Activated naive CD8-positive, alpha-beta T cell treated with anti-CD3 and anti-CD28 coated beads for 36 hours (primary cell): Measurements from ENCODE around the gene TUBA3E. TPM values are rescaled to one million over a fixed set of nuclear protein-coding genes. Genes with fewer than 3 reads are reported as not detected.
"Not testable (repeated sequence)": the region's sequence is repeated elsewhere in the genome, so short reads cannot be mapped to it uniquely, and the experiment has no call there.

ENCODE experiments used
- DNase-seq: peaks from one replicate; pipeline ENCODE4 v3.0.0; 2021
- H3K27ac Mint-ChIP-seq: one replicate; pipeline ENCODE4 v1.8.0; 2022; ENCODE audit warnings: mild to moderate bottlenecking, moderate library complexity, mixed read lengths
- H3K27me3 Mint-ChIP-seq: one replicate; pipeline ENCODE4 v1.8.0; 2022; ENCODE audit warnings: mild to moderate bottlenecking, mixed read lengths
- H3K36me3 Mint-ChIP-seq: one replicate; pipeline ENCODE4 v1.8.0; 2021; ENCODE audit warnings: mild to moderate bottlenecking, mixed read lengths
- H3K4me1 Mint-ChIP-seq: one replicate; pipeline ENCODE4 v1.8.0; 2021; ENCODE audit warnings: mixed read lengths
- H3K4me3 Mint-ChIP-seq: one replicate; pipeline ENCODE4 v1.8.0; 2022; ENCODE audit warnings: mild to moderate bottlenecking, moderate library complexity, mixed read lengths
- H3K9me3 Mint-ChIP-seq: one replicate; pipeline ENCODE4 v1.8.0; 2022; ENCODE audit warnings: mixed read lengths
- total RNA-seq, 2 experiments: library from RNA; stranded (reverse); gene quantifications; one replicate each; pipeline ENCODE4 v1.2.3, GENCODE V29; 2021

Gene TUBA3E
- total RNA-seq, 2 experiments from 2014 or later, result not detected

DNA sequence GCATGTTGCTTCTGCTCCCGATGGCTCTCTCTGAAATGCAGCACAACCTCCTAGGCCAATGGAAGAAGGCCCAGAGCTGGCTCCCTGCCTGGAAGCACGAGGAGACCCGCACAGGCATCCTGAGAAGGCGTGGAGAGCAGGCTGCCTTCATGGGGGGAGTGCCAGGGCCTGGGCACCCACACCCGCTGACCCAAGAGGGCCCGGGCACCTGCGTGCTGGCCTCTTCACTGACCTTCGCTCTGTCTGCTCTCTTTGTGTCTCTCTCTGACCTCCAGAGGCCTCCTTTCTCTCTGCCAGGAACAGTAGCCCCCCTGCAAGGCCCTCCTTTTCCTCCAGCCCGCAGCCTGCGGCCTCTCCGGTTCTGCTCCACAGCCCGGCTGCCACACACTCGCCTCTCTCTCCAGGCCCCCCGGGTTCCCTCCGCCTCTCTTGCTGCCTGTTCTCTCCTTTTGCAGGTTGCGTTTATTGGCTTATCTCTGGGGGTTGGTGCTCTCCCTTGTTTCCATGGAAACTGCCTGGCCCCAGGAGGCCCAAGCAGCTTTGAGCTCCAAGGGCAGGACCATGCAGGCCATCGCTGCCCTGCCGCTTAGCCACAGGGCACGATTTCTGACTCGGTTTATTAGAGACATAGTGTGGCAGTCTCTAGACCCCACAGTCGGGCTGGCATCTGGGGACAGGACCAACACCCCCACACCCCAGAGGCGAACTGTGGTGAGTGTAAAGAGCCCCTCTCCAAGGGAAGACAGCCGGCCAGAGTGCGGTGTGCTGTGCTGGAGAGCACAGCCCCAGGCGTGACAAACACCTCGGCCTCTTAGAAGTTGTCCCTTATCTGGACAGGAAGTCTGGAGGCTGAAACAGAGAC is 14.5 kb downstream of the TUBA3E start:
- Mint-ChIP-seq H3K27ac (peak overlapping the region; percentile 87), H3K9me3 (no peaks in the 10 kb centered on the region), H3K4me1 (peaks cover 9% of the 10 kb centered on the region), H3K4me3 (peak overlapping the region; percentile 86), H3K36me3 (peaks cover 31% of the 10 kb centered on the region), H3K27me3 (no peaks in the 10 kb centered on the region)
- no peak for DNase-seq

DNA sequence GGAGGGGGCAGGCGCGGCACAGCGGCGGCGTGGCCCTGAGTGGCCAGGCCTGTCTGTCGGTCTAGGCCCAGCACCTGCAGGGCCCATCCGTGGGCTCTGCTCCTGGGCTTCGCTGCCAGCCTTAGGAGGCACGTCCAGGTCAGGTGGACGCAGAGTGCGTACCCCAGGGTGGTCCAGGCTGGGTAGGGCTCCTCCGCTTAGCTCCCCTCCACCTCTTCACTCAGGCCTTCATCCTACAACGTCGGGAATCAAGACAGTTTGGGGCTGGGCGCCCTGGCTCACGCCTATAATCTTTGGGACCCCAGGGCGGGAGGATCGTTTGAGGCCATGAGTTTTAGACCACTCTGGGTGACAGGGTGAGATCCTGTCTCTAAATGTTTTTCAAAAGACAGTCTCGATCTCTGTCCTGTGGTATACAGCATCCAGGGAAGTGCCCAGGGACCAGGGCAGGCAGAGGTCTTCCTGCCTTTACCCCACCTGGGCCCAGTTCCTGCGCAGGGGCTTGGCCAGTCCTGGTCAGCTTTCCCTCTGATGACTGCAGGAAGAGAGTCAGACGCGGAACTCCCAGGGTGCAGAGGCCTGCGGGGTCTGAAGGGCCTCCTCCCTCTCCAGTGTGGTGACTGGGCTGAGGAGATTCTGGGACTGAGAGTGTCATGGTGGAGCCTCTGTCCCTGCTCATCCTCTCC is 15.3 kb downstream of the TUBA3E start:
- Mint-ChIP-seq H3K27ac (peak overlapping the region; percentile 87), H3K36me3 (peaks cover 35% of the 10 kb centered on the region), H3K4me3 (peak overlapping the region; percentile 86)
- not testable (repeated sequence) for H3K27me3 Mint-ChIP-seq, H3K4me1 Mint-ChIP-seq, H3K9me3 Mint-ChIP-seq, DNase-seq

DNA sequence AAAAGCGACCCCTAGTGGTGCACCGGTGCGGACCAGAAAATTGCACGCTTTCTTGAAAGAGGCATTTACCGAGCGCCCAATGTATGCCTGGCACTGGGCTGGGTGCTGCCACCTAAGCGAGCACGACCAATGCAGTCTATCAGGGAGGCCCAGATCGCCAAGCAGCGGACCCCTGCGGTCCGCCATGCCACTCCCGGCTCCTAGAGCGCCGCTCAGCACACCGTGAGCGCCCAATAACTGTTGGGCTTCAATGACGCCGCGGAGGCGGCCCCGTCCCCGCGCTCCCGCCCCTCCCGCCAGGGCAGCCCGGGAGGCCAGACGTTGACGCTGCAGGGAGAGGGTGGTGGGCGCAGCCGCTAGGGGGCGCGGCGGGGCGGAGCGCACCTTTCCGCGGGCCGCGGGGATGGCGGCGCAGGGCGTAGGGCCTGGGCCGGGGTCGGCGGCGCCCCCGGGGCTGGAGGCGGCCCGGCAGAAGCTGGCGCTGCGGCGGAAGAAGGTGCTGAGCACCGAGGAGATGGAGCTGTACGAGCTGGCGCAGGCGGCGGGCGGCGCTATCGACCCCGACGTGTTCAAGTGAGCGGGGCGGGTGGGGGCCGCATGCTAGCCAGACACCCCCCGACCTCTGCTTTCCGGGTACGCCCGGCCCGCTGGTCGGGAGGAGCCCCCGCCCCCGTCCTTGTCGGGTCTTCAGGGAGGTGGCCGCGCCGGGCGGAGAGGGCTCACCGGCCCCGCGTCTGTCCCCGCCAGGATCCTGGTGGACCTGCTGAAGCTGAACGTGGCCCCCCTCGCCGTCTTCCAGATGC is 16.2 kb downstream of the TUBA3E start, which contains the start of gene MZT2B:
Gene MZT2B, plus strand, starts transcription at position 383 of the 803 bp plus-strand sequence. Its CDS starts 21 bp downstream, at position 404.
- not testable (repeated sequence) for H3K27me3 Mint-ChIP-seq
- peak; percentile 94 for DNase-seq

DNA sequence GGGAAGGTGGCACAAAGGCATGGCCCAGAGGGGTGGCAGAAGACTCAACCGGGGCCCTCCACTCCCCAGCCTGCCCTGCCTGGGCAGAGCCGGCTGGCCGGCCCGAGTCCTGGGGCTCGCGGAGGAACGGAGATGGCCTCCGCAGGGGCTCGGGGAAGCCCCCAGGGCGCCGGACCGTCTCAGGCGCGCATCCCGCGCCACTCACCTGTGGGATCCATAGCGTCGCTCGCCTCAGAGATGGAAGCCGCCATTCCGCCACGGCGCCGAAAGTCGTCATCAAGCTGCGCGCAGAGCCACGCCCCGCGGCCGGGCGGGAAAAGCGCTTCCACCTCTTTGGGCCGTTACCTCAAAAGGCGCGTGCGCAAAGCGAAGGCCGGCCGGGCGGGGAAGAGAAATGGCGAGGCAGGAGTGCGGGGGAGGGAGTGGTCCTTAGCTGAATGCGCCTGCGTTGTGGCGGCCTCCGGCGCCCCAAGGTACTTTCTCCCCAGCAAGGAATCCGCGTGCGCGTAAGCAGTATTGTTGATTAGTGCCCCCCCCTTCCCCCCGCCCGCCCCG is 16.8 kb downstream of the TUBA3E start, which contains the start of gene SMPD4:
Gene SMPD4, minus strand, starts transcription at position 278 of the 555 bp plus-strand sequence. CDS start 5,010 bp downstream, outside the sequence.
- H3K27me3 Mint-ChIP-seq, result no peaks in the 10 kb centered on the region

More for the DNA sequence above, 16.2 kb downstream of the TUBA3E start, which contains the start of gene MZT2B:
- not testable (repeated sequence) for H3K9me3 Mint-ChIP-seq
- H3K4me3 Mint-ChIP-seq, result peak within 1 kb of the TSS; percentile 93
- H3K27ac Mint-ChIP-seq, result peak within 1 kb of the TSS; percentile 93
- H3K4me1 Mint-ChIP-seq, result peaks cover 12% of the 10 kb centered on the region
- peaks cover 35% of the 10 kb centered on the region for H3K36me3 Mint-ChIP-seq

DNA sequence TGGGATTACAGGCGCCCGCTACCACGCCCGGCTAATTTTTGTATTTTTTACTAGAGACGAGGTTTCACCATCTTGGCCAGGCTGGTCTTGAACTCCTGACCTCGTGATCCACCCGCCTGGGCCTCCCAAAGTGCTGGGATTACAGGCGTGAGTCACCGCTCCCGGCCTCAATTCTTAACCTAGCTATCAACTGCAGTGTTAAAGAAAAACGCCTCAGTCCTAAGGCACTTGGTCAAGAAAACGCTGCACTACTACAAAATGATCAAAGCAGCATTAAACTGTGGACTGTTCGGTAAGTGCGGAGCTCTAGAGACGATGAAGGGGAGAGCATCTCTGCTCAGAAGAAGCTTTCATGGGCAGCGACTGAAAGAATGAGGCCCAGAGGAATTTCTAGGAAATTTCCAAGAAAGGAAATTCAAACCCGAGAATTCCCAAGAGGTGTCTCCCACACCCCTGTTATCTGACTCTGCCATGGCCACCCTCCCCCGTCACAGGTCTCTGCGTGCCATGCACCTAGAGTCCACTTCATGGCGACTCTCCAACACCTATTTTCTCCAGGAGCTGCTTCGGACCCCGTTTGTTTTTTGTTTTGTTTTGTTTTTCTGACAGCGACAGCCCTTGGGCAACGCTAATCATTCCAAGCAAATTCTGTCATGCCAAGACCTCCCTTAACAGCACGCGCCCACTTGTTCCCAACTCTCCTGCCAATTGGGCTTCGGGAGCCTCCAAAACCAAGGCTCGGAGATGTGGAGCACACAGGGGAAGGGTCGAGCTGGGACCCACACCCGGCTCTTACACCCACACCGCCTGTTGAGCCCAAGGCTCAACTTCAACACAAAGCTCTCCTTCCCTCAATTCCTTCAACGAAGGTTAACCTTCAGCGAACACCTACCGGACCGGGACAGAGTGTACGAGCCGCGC is 17.6 kb downstream of the TUBA3E start:
- not testable (repeated sequence) for DNase-seq, H3K9me3 Mint-ChIP-seq, H3K4me1 Mint-ChIP-seq, H3K27me3 Mint-ChIP-seq
- Mint-ChIP-seq H3K27ac (peak overlapping the region; percentile 93), H3K36me3 (peaks cover 30% of the 10 kb centered on the region), H3K4me3 (peak overlapping the region; percentile 93)

More for the DNA sequence above, 16.8 kb downstream of the TUBA3E start, which contains the start of gene SMPD4:
- Mint-ChIP-seq H3K36me3 (peaks cover 34% of the 10 kb centered on the region), H3K4me1 (peaks cover 12% of the 10 kb centered on the region), H3K27ac (peak within 1 kb of the TSS; percentile 93), H3K4me3 (peak within 1 kb of the TSS; percentile 93), H3K9me3 (no peaks in the 10 kb centered on the region)
- DNase-seq, result peak; percentile 97

DNA sequence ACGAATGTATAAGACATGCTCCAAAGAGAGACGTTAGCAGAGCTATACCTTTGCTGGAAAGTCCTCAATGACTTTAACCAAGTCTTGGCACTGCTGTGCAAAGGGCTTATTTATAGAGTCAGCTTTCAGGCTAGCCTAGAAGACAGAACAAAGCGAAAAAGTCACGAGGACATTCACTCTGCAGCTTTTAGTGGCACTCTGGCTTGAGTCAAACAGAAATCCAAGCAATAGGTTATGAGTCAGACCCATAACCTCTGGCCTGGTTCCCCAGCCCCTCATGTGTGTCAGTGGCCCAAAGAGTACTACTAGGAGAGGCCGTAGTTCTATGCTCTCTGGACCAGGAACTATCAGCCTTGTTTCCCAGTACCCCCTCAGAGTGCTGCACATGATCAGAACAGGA is 23.4 kb downstream of the TUBA3E start:
- H3K4me3 Mint-ChIP-seq, result not testable (repeated sequence)

DNA sequence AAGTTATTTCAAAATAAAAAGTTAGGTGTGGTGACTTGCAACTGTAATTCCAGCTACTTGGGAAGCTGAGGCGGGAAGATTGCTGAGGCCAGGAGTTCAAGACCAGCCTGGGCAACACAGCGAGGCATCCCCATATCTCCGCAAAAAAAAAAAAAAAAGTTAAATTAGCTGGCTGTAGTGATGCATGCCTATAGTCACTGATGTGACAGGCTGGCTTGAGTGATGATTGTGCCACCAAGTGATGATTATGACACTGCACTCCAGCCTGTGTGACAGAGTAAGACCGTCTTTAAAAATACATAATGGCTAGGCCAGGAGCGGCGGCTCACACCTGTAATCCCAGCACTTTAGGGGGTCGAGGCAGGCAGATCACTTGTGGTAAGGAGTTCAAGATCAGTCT is 28.3 kb downstream of the TUBA3E start:
- H3K9me3 Mint-ChIP-seq, result no peaks in the 10 kb centered on the region
- no peak overlapping the region for H3K27ac Mint-ChIP-seq
- DNase-seq, result no peak
- H3K36me3 Mint-ChIP-seq, result peaks cover 17% of the 10 kb centered on the region
- H3K27me3 Mint-ChIP-seq, result no peaks in the 10 kb centered on the region
- no peaks in the 10 kb centered on the region for H3K4me1 Mint-ChIP-seq
- no peak overlapping the region for H3K4me3 Mint-ChIP-seq

More for the DNA sequence above, 23.4 kb downstream of the TUBA3E start:
- DNase-seq, H3K27ac Mint-ChIP-seq, H3K9me3 Mint-ChIP-seq, H3K27me3 Mint-ChIP-seq, H3K4me1 Mint-ChIP-seq: not testable (repeated sequence)
- H3K36me3 Mint-ChIP-seq, result peaks cover 22% of the 10 kb centered on the region

DNA sequence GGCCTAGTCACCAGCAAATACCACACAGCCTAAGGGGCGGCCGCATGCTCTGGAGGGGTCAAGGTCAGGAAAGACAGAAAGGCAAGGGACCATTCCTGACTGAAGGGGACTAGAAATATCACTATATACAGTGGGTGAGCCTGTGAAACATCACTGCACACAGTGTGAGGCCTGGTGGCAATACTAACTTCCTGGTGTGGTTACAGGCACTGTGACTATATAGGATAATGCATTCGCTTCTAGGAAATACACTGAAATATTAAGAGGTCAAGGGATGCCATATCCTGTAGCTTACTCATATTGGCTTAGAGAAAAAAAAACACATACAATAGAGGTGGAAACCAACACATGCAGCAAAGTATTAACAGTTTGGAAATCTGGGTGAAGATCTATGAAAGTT is 29.1 kb downstream of the TUBA3E start:
- not testable (repeated sequence) for H3K9me3 Mint-ChIP-seq, H3K4me3 Mint-ChIP-seq, H3K27me3 Mint-ChIP-seq, DNase-seq, H3K27ac Mint-ChIP-seq, H3K4me1 Mint-ChIP-seq
- H3K36me3 Mint-ChIP-seq, result peaks cover 22% of the 10 kb centered on the region

DNA sequence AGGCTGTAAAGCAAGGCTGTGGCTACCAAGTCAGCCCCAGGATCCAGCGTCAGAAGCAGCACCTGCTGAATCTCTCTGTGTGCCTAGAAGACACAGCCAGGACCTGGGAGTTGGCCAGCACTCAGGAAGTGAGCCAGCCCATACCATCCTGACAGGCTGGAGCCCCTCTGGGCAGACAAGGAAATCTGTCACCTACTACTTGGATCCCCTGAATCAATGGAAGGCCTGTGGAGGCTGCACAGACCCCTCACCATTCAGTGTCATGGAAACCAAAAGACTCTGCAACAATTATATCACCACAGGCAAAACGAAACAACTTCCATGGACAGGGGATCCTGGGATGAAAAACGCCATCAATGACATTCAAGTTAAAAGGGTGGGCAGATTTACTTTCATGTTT is 31.6 kb downstream of the TUBA3E start:
- not testable (repeated sequence) for H3K27me3 Mint-ChIP-seq, H3K4me3 Mint-ChIP-seq, H3K27ac Mint-ChIP-seq, DNase-seq, H3K4me1 Mint-ChIP-seq, H3K9me3 Mint-ChIP-seq
- H3K36me3 Mint-ChIP-seq, result peaks cover 15% of the 10 kb centered on the region

DNA sequence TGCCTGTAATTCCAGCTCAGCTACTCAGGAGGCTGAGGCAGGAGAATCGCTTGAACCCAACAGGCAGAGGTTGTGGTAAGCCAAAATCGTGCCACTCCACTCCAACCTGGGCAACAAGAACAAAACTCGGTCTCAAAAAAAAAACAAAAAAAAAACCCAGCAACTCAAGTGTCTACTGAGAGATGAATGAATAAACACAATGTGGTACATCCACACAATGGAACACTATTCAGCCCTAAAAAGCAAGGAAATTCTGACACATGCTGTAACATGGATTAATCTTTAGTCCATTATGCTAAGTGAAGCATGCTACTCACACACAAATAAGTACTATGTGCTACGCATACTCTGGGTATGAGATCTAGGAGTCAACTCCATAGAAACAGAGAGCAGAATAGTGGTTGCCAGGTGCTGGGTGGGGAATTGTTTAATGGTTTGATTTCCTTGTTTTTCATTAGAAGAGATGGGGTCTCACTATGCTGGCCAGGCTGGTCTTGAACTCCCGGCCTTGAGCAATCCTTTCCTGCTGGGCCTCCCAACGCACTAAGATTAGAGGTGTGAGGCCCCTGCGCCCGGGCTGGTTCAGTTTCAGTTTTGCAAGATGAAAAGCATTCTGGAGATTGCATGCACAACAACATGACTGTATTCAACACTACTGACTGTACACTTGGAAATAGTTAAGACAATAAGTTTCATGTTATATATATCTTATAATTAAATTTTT is 32.8 kb downstream of the TUBA3E start:
- H3K27me3 Mint-ChIP-seq, result no peaks in the 10 kb centered on the region
- peaks cover 13% of the 10 kb centered on the region for H3K36me3 Mint-ChIP-seq
- H3K4me1 Mint-ChIP-seq, result no peaks in the 10 kb centered on the region
- no peak overlapping the region for H3K4me3 Mint-ChIP-seq
- DNase-seq, result no peak
- H3K27ac Mint-ChIP-seq, result no peak overlapping the region
- H3K9me3 Mint-ChIP-seq, result no peaks in the 10 kb centered on the region

DNA sequence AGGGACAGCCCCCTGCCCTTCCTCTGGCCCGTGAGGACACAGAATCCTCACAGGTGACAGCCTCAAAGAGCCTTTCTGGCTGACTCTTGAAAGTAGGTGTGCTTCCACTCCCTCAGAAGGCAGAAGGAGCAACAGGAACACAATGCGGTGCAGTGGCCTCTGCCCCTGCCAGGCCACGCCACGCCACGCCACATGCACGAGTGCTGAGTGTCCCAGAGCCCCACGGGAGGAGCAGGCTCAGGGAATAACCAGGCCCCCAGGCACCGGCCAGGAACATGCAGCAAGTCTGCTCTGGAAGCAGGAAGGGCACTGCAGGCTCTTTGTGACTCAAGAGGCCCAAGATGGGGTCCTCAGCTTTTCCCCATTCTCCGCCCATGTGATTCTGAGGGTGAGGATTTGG is 35.3 kb downstream of the TUBA3E start:
- Mint-ChIP-seq H3K36me3 (peaks cover 8% of the 10 kb centered on the region), H3K4me1 (peaks cover 5% of the 10 kb centered on the region), H3K27ac (no peak overlapping the region), H3K9me3 (no peaks in the 10 kb centered on the region), H3K27me3 (no peaks in the 10 kb centered on the region), H3K4me3 (no peak overlapping the region)
- DNase-seq, result no peak

DNA sequence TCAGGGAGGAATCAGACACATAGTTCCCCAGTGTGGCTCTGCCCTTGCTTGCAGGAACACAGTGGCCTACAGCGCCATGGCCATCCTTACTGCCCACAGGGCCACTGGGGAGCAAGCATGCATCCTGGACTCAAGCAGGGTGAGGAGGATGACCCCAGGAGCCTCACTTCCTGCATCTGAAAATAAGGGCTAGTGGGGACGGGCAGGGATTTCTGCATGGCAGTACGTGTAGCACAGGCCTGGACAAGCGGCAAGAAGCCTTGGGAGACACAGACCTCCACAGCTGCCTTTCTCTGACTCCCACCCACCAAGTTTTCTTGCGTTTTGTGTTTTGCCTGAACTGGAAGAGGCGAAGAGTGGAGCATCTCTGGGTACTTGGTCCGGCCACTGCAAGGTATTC is 35.8 kb downstream of the TUBA3E start:
- DNase-seq, H3K4me3 Mint-ChIP-seq, H3K4me1 Mint-ChIP-seq, H3K27ac Mint-ChIP-seq, H3K9me3 Mint-ChIP-seq, H3K27me3 Mint-ChIP-seq, H3K36me3 Mint-ChIP-seq: not testable (repeated sequence)
